ENCODE data around the gene SORCS2.

DNA sequence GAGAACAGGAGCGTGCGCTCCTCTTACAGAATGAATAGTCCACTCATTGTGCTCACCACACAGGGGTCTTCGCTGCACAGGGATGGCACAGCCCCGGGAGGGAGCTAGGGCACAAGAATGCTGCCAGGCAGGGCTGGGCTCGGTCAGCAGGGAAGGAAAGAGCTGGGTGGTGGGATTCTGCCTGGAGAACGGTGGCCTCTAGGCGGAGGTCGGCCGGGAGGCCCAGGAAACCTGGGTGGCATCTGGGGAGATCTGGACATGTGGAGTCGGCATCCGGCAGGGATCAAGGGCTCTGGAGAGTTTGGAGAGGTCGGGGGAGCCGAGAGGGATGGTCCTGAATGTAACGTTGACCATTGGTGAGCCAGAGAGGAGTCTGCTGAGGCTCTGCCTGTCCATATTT is 288.9 kb downstream of the SORCS2 start:
- TF ChIP-seq SP1 (IDR thresholded peaks at IDR 0.05) = no peak
- TF ChIP-seq LEF1 (IDR thresholded peaks at IDR 0.05; ENCODE audit: borderline replicate concordance) = no peak
- no peak for TF ChIP-seq FOXA1 (IDR thresholded peaks at IDR 0.05)
- TF ChIP-seq NFRKB (IDR thresholded peaks at IDR 0.05) = no peak
- no peak for TF ChIP-seq ARNT (IDR thresholded peaks at IDR 0.05)
- no peak for TF ChIP-seq FOXK2 (IDR thresholded peaks at IDR 0.05)
- no peak for TF ChIP-seq ZNF384 (IDR thresholded peaks at IDR 0.05)
